ENCODE results near the gene COBL.
A peak's percentile ranks its signal among the peaks of the same experiment; 100 is the strongest.

The COBL gene

DNA sequence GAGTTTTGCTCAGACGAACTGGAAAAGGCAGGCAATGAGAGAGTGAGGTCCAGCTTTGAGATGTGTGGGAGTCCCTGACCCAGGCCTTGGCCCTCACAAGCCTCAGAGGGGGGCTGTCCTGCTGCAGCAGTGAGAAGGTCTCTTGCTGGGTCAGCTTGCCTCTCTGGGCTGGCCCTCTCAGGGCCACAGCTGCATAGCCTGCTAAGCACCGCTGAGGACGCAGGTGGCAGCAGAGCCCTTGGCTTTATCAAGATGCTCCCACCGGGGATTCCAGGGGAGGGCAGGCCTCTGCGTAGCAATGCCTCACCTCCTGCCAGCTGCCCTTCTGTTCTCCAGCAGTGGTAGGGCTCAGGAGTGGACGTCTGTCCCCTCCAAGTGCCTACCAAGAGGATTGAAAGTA is 128.7 kb downstream of the COBL start:
- DNase-seq: peak; percentile 60

DNA sequence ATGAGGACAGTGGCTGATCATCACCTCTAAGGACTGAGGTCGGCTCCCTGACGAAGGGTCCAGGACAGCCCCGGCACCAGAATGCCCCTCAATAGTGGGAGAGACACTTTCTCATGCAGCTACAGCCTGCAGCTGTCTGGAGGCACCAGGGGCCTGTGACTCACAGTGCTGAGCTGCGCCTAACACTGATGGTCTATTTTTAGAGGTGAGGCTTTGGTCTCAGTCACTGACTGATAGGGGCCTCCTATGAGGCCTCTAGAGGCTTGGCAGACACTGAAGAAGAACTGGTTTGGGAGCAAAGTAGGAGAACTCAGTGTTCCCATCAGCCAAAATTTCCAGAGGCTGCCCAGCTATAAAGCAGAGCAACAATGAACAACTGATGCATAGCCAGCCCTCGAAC is 130.1 kb downstream of the COBL start:
- DNase-seq: no peak

DNA sequence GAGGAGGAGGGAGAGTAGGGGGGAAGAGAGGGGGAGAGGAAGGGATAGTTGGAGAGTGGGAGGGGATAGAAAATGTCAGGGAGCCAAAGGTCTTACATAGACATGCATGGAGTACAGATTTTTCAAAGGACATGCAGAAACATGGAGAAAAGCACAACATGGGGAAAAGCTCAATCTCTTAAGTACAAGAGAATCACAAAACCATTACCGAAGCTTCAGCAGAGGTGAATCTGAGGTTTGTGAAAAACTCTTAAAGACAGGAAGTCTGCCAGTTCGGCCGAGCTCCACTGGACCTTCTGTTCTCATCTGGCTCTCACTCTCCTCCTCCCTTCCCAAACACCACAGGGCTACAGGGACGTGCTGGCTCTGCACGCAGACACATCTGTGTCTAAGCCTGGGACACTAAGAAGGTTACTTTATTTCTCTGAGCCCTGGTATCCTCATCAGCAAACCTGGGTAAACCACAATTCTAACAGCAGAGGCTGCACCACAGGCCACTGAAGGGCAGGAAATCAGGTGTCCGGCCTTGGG is 133.9 kb downstream of the COBL start:
- no peak for DNase-seq

DNA sequence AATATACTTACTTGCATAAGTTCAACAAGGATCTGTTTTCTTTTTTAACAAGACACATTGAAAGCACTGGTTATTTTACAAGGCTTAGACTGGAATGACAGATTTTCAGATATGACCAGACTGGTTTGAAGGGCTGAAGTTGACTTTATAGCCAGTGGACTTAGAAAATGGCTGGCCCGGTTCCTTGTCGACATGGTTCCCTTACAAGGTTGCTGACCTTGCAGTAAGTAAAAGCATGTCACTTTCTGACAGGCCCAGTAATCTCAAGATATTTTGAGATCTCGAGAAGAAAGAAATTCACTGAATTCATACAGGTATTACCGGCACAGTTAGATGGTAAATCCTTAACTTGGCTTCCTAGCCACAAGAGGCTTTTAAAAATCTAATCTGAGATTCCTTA is 136.5 kb downstream of the COBL start:
- DNase-seq: no peak

DNA sequence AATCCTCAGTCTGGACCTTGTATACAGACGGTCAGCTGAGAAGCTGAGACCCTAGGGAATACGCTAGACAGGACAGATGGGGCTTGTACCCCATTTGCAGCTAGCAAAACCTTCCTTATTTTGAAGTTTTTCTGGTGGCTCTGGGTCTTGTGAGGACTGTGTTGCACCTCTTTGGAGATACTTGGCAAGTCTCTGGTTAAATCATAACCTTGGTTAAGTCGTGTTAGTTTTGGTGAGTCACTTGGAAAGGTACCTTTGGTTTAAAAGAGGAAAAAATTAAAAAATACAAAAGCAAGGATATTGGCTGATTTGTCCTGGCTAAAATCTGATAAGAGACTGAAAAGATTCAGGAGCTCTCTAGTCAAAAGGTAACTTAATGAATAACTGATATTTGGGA is 140.6 kb downstream of the COBL start:
- DNase-seq: no peak

DNA sequence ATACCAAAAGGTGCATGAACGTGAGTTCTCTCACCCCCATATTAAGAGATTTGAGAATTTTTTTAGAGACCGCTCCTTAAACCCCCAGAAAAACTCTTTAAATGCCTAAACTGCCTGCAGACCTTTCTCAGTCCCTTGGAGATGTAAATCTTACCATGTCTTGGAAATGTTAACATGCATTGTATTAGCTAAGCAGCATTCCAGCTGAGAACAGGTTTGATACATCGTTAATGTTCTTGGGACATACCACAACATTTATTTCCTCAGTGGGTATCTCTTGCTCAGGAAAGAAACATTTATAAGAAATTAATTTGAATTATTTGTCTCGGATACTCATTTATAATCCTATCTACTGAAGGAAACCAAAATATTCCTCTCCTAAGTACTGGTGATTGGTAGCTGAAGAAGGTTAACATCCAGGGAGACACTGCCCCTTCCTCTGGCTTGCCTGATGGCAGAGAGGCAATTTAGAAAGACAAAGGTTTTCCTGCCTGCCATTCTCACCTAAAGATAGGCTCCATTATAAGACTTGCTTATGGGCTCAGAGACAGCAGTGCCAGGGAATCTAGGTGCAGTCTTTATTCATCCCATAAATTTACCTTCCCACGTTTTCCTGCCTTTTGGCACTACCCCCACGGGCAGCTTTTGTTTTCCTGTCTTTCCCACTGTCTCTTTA is 141.2 kb downstream of the COBL start:
- peak; percentile 65 for DNase-seq

DNA sequence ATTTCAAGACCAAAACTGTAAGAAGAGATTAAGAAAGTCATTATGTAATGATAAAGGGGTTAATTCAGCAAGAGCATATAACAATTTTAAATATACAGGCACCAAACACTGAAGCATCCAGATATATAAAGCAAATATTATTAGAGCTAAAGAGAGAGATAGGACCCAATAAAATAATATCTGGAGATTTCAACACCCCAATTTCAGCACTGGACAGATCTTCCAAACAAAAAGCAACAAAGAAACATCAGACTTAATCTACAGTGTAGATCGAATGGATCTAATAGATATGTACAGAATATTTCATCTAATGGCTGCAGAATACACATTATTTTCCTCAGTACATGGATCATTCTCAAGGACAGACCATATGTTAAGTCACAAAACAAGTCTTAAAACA is 151.3 kb downstream of the COBL start:
- no peak for DNase-seq

DNA sequence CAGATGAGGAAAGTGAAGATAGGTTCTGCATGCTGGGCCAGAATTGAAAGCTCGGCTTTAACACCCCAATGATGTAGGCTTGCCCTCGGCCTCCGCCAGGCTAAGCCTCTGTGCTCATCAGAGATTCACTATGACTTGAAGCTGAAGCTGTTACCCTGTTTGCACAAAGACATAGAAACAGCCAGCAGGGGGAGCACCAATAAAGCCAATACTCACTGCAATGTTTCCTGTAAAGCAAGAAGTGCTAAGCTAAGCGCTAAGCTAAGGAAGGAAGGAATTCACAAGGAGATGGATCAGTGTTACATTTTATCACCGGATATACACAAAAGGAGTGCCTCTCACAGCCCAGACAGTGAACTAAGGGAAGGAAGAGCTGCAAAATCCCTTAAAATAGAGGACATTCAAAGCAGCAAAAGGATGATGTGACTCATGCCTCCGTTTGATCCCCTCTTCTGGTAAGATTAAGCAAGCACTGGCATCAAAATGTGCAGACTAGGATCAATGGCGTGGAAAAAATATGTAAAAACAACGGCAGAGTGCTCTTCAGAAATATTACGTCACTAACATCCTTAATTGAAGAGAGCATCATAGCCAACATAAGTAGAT is 153.8 kb downstream of the COBL start:
- peak; percentile 91 for DNase-seq

DNA sequence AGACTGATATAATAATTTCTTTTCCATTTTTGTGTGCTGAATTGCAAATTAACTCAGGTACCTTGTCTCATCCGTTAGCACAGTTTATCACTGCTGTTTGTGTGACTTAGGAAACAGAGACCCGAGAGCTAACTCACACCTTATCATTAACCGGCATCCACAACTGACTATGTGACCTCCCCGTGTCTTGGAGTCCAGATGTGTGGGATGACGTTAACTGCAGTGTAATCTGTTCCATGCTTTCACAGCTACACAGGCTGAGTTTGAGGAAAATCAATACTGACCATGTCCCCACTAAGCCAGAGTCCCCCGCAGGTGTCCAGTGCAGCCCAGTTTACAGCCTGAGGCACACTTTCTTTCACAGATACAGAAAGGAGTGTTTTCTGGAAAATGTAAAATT is 154.7 kb downstream of the COBL start:
- no peak for DNase-seq

DNA sequence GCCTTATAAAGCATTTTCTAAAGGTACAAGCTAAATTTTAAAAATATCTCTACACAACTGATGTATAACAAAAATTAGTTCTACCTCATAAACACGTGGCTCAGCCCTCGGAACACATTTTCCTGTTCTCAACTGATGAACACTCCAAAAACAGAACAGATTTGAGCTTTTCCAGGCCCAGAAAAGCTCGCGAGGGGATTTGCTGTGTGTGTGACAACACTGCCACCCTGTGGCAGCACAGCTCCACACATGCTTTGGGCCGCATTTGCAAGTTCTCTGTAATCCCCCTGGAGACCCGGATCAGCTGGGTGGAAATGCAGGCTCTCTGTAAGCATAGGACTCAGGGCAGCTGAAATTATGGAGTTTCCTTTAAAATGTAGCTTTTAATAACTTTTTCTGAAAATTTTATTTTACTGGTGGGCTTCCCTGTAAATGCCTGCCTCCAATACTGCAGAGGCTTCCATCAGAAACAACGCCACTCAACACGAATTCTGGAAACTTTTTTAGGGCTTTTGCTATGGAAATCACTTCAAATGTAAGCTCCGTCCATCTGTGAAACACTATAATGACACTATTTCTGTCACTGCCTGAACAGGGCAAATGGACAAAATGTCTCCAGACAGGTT is 155.5 kb downstream of the COBL start:
- DNase-seq: peak; percentile 83

DNA sequence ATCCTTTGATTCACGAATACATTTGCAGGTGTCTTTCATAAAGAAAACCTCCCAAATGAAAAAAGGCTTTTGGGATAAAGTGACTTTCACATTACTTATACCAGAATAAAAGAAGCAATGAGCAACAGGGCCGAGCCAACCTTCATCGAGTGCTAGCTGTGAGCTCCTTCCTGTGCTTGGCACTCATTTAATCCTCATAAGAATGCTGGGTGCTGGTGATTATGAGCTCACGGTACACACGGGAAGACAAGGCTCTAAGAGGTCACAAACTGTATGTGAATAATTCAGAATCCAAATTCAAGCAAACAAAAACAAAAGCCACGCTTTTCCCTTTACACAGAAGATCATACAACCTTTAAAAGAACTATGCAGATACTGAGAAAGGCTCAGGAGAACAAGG is 156.2 kb downstream of the COBL start:
- no peak for DNase-seq

DNA sequence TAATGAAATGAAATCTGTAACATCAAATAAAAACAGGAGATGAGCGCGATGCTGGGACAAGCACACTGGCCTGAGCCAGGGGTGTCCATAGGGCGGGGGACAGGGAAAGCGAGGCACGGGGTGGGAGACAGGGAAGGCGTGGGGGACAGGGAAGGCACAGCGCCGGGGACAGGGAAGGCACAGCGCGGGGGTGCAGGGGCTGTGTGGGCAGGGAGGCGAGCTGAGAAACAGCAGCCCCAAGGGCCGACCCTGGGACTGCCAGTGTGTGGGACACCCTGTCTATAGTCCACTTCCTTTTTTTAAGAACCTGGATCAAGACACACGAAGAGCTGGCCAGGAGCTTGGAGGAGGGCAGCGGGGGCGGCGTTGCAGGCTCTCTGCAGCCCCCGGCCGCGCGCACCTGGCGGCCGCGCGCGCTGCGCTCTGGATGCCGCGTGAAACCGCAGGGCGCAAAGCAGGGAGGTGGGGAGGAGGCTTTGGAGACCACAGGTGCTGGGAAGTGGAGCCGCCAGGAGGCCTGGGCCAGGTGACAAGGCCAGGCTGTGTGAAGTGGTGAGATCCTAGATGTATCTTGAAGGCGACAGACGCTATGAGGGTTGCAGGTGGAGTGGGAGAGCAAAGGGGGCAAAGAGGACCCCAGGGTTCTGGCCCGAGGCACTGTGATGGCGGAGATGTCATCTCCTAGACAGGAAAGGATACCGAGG is 157.7 kb downstream of the COBL start:
- no peak for DNase-seq

DNA sequence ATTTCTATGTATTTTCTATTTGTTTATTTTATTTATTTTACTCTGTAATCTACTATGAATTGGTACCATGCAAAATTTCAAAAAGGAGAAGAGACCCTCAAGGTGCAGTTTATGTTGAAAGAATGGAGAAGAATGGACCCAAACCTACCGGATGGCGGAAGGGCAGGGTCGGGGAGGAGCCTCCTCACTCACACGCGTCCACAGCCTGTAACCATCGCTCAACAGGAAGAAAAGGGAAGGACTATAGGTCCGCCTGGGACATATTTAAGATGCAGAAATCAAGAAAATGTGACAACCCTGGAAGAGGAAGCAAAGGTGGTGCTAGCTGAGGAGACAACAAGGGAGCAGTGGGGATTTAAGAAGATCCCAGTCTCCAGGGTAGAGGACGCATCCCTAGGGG is 158.4 kb downstream of the COBL start:
- DNase-seq: no peak

DNA sequence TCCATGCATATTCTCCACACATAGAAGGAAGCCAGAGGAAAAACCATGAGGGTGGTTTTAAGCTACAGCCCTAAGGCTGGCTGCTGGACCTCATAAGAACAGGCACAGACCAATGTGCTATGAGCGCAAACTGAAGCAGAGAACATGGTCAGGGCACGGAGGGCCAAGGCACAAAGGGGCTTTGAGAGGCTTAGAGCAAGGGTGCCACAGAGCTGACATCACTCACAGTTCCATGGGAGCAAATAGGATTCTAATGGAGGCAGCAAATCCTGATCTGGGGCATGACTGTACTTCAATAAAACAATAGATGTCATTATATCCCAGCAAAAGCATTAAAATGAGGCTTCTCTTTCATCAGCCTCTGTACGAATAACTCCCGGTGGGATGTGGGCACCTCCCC is 162.4 kb downstream of the COBL start:
- no peak for DNase-seq

DNA sequence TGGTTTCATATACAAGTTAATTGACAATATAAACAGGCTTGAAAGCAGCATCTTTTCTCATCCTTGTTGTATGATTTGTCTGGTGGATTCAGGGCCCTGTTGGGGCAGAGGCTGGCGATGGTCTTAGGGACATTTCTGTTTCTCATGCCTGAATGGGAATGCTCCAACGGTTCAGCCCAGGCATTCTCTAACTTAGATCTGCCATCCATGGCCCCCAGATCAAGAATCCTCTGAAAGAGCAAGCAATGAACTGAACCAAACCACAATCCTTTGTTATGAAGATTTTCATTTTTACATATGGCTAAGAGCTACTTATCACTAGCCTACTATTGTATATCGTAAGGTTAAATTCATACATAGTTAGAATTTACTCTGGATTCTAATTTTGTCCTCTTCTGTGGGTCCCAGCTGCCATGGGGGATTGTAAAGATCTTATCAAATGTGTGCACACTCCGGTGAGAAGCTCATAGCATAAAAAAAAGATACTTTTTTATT is 163.9 kb downstream of the COBL start:
- DNase-seq: no peak

DNA sequence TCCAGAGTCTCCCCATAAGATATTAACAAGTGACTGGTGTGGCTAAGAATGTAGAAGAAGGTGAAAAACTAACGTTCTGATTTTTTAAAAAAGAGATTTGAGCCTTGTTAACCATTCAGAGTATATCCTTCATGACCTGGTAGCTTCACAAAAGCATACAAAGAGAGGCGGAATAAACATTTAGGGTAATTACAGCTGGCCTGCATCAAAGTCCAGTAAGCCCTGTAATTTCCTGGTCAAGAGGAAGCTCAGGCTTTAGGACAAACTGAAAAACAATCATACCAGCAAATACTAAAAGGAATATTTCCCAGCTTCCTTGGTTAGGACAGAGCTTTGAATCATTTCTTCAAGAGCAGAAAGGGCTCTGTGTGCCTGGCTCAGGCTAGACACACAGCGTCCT is 165.2 kb downstream of the COBL start:
- no peak for DNase-seq

DNA sequence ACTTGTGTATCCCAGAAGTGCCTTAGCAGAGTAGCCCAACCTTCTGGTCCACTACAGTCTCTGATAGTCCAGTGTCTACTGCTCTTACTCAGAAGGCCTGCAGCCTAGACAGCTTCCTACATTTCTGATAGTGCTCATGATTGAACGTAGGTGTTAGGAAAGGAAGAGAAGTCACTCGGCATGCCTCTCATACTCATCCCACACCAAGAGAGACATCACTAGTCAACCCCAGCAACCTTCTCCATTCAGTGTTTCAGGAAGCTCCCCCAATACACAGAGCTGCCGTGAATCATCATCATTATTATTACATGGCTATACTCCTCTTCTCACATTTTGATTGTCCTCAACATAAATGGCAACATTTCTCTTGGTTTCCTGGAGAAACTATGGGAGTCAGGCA is 166.4 kb downstream of the COBL start:
- DNase-seq: no peak

DNA sequence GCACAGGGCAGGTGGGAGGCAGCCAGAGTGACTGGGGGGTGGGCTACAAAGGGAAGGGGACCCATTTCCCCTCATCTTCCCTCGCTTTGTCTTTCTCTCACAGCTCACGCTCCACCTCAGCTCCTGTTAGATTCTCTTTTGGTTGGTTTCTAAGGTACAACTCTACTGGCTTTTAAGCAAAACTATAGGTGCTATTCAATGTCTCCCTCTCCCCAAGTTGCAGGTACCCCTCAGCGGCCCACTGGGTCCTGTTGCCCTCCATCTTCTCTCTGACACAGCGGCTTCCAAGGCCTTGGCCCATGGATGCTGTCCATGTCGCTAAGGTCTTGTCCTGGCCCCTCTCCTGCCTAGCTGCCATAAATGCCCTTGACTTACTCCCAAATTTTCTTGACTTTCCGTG is 168.4 kb downstream of the COBL start:
- DNase-seq: no peak

DNA sequence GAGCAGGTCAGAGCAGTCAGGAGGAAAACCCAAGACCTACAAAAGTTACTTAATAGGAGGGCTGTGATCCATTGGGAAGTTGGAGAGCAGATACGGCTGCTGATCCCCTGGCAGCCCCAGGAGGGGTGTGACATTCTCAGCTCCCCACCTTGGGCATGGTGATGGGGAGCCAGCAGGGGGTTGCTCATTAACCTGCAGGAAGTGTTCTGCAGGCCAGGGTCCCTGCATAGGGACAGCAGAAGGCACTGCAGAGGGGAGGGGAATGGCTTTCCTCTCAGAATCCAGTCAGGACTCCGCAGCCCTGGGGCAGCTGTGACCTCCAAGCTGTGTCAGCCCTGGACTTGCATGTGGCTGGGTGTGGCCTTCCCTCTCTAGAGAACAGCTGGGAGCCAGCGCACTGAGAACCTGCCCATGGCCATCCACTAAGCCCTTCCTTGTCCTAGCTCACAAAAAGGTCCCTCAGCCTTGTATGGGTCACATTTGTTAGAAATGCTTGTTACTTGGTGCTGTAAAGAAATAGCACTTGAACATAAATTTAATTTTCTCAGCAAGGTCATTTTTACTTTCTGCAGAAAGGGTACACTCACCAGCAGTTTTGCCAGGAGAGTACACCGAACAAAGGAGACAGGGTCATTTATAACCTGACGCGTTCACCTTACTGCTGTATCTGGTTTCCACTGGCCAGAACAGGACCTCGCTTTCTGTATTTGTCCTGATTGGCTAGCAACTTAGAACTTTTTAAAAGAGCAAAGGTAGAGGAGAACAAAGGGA is 169.6 kb downstream of the COBL start:
- DNase-seq: no peak

DNA sequence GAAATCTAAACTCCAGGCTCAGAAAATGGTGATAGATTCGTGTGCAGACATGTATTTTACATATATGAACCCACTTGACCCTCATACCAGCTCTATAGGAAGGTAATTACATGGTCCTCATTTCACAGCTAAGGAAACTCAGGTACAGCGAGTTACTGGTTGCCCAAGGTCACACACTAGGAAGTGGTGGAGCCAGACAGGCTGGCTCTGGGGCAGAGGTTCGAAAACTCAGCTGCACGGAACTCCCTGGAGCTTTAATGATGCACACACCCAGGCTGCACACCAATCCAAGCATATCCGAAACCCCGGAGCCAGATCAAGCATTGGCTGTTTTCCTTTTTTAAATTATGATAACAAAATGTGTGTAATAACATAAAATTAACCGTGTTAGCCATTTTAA is 172.4 kb downstream of the COBL start:
- peak; percentile 71 for DNase-seq

DNA sequence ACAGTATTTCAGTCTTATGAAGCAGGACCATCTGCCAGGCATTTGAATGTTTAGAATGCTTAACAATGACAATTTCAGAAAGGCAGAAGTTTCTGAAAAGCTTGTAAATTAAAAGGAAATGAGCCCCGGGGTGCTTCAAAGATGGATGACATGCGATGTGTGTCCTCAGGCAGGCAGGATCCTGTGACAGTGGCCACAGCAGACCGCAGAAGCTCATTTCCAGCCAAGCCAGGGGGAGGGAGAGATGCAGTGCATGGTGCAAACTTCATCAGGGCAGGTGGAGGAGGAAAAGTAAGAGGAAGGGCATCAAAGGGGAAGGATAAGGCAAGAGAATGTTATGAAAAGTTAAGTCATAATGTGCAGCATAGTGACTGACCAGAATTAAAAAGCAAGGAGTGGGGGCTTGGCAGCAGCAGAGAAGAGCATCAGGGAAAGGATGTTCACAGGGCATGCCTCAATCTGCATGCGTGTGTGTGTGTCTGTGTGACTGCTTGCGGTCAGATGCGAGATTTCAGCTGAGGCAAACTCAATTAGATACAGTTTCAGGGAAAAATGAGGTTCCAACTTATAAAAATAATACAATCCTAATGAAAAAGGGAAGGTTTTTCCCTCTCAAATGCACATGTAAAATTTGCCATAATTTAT is 173.7 kb downstream of the COBL start:
- no peak for DNase-seq

DNA sequence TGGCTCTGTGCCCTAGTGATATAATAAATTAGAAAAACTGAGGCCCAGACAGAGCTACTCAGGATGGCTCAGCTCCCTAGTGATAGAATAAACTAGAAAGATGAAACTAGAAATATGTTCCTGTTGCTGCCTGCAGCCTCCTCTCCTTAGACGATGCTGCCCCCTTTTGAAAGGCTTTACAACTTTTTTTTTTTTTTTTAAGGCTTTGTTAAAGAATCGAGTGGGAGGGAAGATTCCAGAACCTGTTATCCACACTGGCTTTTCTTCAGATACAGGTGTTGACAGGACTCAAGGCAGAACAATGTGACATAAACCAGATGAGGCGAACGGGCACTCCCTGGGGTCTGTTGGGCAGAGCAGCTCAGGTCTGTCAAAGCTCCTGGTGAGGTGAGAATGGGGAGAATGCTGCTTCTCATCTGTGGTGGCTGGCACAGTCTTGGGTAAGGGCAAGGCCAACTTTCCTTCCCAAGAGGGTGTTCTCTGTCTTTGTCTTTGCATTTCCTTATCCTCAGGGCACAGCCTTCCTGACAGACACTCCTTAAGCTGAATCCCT is 175.1 kb downstream of the COBL start:
- peak; percentile 67 for DNase-seq

Measured in NCI-H69 (cell line).